ENCODE results near the gene VWC2. TPM values are rescaled to one million over a fixed set of nuclear protein-coding genes. Genes with fewer than 3 reads are reported as not detected.

Gene VWC2
- total RNA-seq, 2 donors from 2014 or later, result 0.11 TPM; not detected in 1

DNA sequence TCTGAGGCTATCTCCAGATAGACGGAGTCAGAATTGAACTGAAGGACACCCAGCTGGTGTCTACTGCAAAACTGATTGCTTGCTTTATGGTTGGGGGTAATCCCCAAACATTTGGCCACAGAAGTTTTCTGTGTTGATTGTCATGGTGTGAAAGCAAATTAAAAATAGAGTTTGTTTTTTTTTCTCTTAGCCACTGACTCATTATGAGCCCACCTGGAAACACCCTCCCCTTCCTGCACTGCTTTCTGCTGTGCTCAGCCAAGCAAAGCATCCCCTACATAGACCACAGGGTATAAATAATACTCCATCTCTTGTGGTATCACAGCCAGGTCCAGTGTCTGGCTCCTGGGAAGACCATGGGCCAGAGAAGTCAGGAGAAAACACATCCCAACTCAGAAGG lies 6.5 kb upstream of the VWC2 start:
- no peaks in the 10 kb centered on the region for H3K4me1 ChIP-seq (replicated peaks)
- TF ChIP-seq POLR2AphosphoS5 (IDR thresholded peaks at IDR 0.05) (no peak), CTCF (IDR thresholded peaks at IDR 0.05) (no peak), POLR2A (IDR thresholded peaks at IDR 0.05) (no peak)
- H3K27me3 ChIP-seq (replicated peaks; ENCODE audit: insufficient read depth), result no peaks in the 10 kb centered on the region
- no peaks in the 10 kb centered on the region for H3K9me3 ChIP-seq
- intact Hi-C loops (cut with DNase I), result no loop called here
- WGBS, result 100% methylated on average over 1 of the region's 1 CpG
- no peak overlapping the region for H3K27ac ChIP-seq
- H3K4me3 ChIP-seq, result no peak overlapping the region
- DNase-seq (ENCODE audit: low spot score), result no peak
- no peaks in the 10 kb centered on the region for H3K36me3 ChIP-seq

DNA sequence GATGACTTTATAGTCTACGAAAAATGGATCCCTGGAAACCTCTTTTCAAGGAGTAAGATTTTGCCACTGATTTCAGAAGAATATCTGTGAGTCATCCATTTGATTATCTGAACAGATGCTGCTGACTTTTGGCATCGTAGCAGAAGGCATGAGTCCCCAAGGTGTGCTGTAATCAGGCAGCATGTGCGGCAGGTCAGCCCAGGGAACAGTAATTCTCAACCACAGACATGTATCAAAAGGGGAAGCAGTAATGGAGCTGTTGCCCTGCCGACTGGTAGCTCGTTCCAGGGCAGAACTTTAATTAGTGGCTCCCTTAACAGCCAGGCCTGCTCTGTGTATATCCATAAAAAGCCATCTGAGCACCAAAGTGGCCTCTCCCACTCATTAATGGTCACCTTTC lies 5.7 kb upstream of the VWC2 start:
- 69% methylated on average over 5 of the region's 5 CpGs for WGBS
- Histone ChIP-seq H3K9me3 (no peaks in the 10 kb centered on the region), H3K36me3 (no peaks in the 10 kb centered on the region), H3K4me3 (no peak overlapping the region), H3K27me3 (replicated peaks; ENCODE audit: insufficient read depth) (no peaks in the 10 kb centered on the region), H3K27ac (no peak overlapping the region), H3K4me1 (replicated peaks) (no peaks in the 10 kb centered on the region)
- TF ChIP-seq POLR2A (IDR thresholded peaks at IDR 0.05), result no peak
- TF ChIP-seq POLR2AphosphoS5 (IDR thresholded peaks at IDR 0.05), result no peak
- no peak for TF ChIP-seq CTCF (IDR thresholded peaks at IDR 0.05)
- DNase-seq (ENCODE audit: low spot score), result no peak
- intact Hi-C loops (cut with DNase I), result no loop called here

DNA sequence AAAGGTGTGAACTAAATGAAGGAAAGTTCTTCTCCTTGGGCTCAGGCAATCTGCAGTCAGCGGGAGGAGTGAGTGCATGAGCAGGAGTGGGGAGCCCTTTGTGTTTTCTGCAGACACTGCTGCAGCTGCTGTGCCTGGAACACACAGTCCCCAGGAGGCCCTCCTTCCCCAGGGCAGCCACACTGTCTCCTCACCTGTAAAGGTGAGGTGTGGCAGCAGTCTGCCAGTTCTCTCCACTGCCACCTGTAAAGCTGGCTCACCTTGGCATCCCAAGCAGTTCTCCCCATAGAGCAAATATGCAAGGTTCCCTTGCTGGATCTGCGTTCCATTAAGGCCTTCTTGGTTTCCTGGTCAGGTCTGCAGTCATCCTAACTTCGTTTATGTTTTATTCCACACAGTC lies 5.2 kb upstream of the VWC2 start:
- Histone ChIP-seq H3K27me3 (replicated peaks; ENCODE audit: insufficient read depth) (no peaks in the 10 kb centered on the region), H3K4me3 (no peak overlapping the region), H3K4me1 (replicated peaks) (no peaks in the 10 kb centered on the region), H3K36me3 (no peaks in the 10 kb centered on the region), H3K9me3 (no peaks in the 10 kb centered on the region), H3K27ac (no peak overlapping the region)
- no peak for DNase-seq (ENCODE audit: low spot score)
- TF ChIP-seq POLR2AphosphoS5 (IDR thresholded peaks at IDR 0.05), result no peak
- no peak for TF ChIP-seq CTCF (IDR thresholded peaks at IDR 0.05)
- TF ChIP-seq POLR2A (IDR thresholded peaks at IDR 0.05), result no peak
- 68% methylated on average over 3 of the region's 3 CpGs for WGBS
- intact Hi-C loops (cut with DNase I), result no loop called here

DNA sequence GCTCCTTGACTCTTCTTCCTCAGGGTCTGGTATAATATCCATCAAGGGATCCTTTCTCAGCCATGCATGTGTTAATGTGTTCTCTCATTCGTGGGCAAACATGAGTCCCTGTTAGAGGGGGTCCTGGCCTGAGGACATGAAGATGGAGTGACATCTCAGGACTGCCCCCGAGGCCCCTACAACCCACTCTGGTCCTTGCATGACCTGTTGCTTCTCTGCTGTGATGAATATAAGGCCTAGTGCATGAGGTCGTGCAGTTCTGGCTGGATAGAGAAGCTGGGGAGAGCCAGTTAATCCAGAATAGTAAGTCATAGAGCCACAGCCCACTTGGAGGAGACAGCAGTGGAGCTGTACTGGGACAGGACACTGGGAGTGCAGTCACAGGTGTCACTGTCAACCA lies 4.6 kb upstream of the VWC2 start:
- H3K9me3 ChIP-seq, result no peaks in the 10 kb centered on the region
- H3K27ac ChIP-seq, result no peak overlapping the region
- no peak overlapping the region for H3K4me3 ChIP-seq
- 67% methylated on average over 3 of the region's 3 CpGs for WGBS
- TF ChIP-seq CTCF (IDR thresholded peaks at IDR 0.05) (no peak), POLR2AphosphoS5 (IDR thresholded peaks at IDR 0.05) (no peak), POLR2A (IDR thresholded peaks at IDR 0.05) (no peak)
- H3K27me3 ChIP-seq (replicated peaks; ENCODE audit: insufficient read depth), result no peaks in the 10 kb centered on the region
- intact Hi-C loops (cut with DNase I), result no loop called here
- no peaks in the 10 kb centered on the region for H3K4me1 ChIP-seq (replicated peaks)
- DNase-seq (ENCODE audit: low spot score), result no peak
- H3K36me3 ChIP-seq, result no peaks in the 10 kb centered on the region

GRCh38 chr7:49769285-49769857 lies 4.1 kb upstream of the VWC2 start:
- intact Hi-C loops (cut with DNase I), result no loop called here
- Histone ChIP-seq H3K4me3 (no peak overlapping the region), H3K4me1 (replicated peaks) (no peaks in the 10 kb centered on the region), H3K9me3 (no peaks in the 10 kb centered on the region), H3K36me3 (no peaks in the 10 kb centered on the region), H3K27ac (no peak overlapping the region), H3K27me3 (replicated peaks; ENCODE audit: insufficient read depth) (no peaks in the 10 kb centered on the region)
- DNase-seq (ENCODE audit: low spot score), result no peak
- TF ChIP-seq POLR2A (IDR thresholded peaks at IDR 0.05), result no peak
- TF ChIP-seq CTCF (IDR thresholded peaks at IDR 0.05), result no peak
- no peak for TF ChIP-seq POLR2AphosphoS5 (IDR thresholded peaks at IDR 0.05)
